ENCODE results near the gene LY6G6C.

DNA sequence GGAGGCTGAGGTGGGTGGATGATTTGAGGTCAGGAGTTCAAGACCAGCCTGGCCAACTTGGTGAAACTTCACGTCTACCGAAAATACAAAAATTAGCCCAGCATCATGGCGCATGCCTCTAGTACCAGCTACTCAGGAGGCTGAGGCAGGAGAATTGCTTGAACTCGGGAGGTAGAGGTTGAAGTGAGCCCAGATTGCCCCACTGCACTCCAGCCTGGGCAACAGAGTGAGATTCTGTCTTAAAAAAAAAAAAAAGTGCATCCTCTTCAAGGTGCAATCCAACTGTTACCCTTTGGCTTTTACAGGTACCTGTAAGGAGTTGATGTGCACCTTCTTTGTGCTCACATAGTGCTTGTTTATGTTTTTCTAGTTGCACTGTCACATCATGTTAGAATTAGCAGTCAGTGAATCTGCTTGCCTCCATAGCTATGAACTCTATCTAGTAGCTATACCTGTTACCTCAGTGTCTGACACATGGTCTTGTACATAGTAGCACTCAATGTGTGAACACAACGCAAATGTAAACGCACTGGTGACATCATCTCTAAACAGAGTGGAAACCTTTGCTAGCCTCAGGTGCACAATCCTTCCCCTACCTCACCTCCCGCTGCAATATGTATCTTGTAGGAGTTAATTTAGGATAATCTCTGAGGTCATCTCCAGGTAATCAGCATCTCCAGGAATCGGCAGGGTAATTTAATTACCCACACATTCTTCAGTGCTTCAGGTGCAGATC is 27.9 kb upstream of the LY6G6C start:
- TF ChIP-seq, protein P1, sequence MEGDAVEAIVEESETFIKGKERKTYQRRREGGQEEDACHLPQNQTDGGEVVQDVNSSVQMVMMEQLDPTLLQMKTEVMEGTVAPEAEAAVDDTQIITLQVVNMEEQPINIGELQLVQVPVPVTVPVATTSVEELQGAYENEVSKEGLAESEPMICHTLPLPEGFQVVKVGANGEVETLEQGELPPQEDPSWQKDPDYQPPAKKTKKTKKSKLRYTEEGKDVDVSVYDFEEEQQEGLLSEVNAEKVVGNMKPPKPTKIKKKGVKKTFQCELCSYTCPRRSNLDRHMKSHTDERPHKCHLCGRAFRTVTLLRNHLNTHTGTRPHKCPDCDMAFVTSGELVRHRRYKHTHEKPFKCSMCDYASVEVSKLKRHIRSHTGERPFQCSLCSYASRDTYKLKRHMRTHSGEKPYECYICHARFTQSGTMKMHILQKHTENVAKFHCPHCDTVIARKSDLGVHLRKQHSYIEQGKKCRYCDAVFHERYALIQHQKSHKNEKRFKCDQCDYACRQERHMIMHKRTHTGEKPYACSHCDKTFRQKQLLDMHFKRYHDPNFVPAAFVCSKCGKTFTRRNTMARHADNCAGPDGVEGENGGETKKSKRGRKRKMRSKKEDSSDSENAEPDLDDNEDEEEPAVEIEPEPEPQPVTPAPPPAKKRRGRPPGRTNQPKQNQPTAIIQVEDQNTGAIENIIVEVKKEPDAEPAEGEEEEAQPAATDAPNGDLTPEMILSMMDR (IDR thresholded peaks at IDR 0.05), result no peak
- no peak for TF ChIP-seq POLR2A (IDR thresholded peaks at IDR 0.05)
